ENCODE data around the gene HDAC3.

- TF ChIP-seq, protein P1, sequence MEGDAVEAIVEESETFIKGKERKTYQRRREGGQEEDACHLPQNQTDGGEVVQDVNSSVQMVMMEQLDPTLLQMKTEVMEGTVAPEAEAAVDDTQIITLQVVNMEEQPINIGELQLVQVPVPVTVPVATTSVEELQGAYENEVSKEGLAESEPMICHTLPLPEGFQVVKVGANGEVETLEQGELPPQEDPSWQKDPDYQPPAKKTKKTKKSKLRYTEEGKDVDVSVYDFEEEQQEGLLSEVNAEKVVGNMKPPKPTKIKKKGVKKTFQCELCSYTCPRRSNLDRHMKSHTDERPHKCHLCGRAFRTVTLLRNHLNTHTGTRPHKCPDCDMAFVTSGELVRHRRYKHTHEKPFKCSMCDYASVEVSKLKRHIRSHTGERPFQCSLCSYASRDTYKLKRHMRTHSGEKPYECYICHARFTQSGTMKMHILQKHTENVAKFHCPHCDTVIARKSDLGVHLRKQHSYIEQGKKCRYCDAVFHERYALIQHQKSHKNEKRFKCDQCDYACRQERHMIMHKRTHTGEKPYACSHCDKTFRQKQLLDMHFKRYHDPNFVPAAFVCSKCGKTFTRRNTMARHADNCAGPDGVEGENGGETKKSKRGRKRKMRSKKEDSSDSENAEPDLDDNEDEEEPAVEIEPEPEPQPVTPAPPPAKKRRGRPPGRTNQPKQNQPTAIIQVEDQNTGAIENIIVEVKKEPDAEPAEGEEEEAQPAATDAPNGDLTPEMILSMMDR (IDR thresholded peaks at IDR 0.05; ENCODE audit: insufficient read depth, low read length), result no peak
- TF ChIP-seq GABPA (IDR thresholded peaks at IDR 0.05; ENCODE audit: low read depth), result no peak
Measured at GRCh38 chr5:141647851-141648250, 11.2 kb upstream of the HDAC3 start.
